ENCODE measurements around the gene PPM1L. TPM values are rescaled to one million over a fixed set of nuclear protein-coding genes. Genes with fewer than 3 reads are reported as not detected.
A peak's percentile ranks its signal among the peaks of the same experiment; 100 is the strongest.

PPM1L gene
- total RNA-seq, 1 experiment from 2014 or later = 13.2 TPM

GRCh38 chr3:161108840-161109239 lies 352.8 kb downstream of the PPM1L start:
- ChIA-PET RAD21 (ENCODE audit: low non-redundant PET in 1 of 2, low total read pairs in 2 of 2, uncharacterized antibody in 2 of 2, unreplicated experiment in 2 of 2) (no interaction called here), POLR2A (no interaction called here), CTCF (no interaction called here)
- TF ChIP-seq RAD21 (IDR thresholded peaks at IDR 0.05; ENCODE audit: low read depth) (no peak), JUND (IDR thresholded peaks at IDR 0.05) (peak; percentile 25; the same call in 1 of the 2 replicates)
- no peaks in the 10 kb centered on the region for H3K27me3 ChIP-seq (ENCODE audit: insufficient read depth, low read length)
- no TSS peak for BruUV-seq (replicated peaks)
- no peak overlapping the region for H3K27ac ChIP-seq (ENCODE audit: low read depth, low read length)
- peak; percentile 43 for ATAC-seq
- peak; percentile 22 for DNase-seq (ENCODE audit: low read depth, low spot score)
- no peaks in the 10 kb centered on the region for H3K9me3 ChIP-seq (ENCODE audit: control insufficient read depth in 1 of 2, insufficient read depth in 1 of 2, low read depth in 1 of 2, low read length in 2 of 2)
- no peak overlapping the region for H3K4me3 ChIP-seq (replicated peaks in 1 of 2; ENCODE audit: low read depth in 1 of 2, low read length in 2 of 2)
- no peaks in the 10 kb centered on the region for H4K20me1 ChIP-seq (ENCODE audit: insufficient read depth)
- H3K9ac ChIP-seq (ENCODE audit: low read length) = no peak overlapping the region
- H3K4me2 ChIP-seq (ENCODE audit: low read length) = peak overlapping the region; percentile 32
- H2AFZ ChIP-seq (ENCODE audit: low read depth, low read length, poor library complexity, severe bottlenecking) = no peak overlapping the region
- intact Hi-C loops (cut with micrococcal nuclease) = no loop called here
- H3K79me2 ChIP-seq (ENCODE audit: insufficient read depth, low read length) = no peaks in the 10 kb centered on the region
- H3K36me3 ChIP-seq (ENCODE audit: control insufficient read depth in 1 of 2, insufficient read depth in 2 of 2, low read length in 2 of 2) = no peaks in the 10 kb centered on the region
- peaks cover 3 to 19% of the 10 kb centered on the region in 2 experiments; a peak in 3 of 4 replicates for H3K4me1 ChIP-seq (ENCODE audit: control insufficient read depth in 1 of 2, insufficient read depth in 2 of 2, low read length in 2 of 2)
- no peaks in the 10 kb centered on the region for H3K9me2 ChIP-seq (ENCODE audit: insufficient read depth)

DNA sequence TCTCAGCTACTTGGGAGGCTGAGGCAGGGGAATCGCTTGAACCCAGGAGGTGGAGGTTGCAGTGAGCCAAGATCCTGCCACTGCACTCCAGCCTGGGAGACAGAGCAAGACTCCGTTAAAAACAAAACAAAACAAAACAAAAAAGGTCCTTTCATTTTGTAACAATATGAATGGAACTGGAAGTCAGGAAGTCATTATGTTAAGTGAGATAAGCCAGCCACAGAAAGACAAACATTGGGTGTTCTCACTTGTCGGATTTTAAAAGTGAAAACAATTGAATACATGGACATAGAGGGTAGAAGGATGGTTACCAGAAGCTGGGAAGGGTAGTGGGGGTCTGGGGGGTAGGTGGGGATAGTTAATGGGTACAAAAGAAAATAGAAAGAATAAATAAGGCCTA lies 361.6 kb downstream of the PPM1L start:
- ATAC-seq = no peak

More for the DNA sequence above, 361.6 kb downstream of the PPM1L start:
- Histone ChIP-seq H2AFZ (ENCODE audit: low read depth, low read length, poor library complexity, severe bottlenecking) (no peak overlapping the region), H3K4me3 (replicated peaks in 1 of 2; ENCODE audit: low read depth in 1 of 2, low read length in 2 of 2) (no peak overlapping the region), H3K9ac (ENCODE audit: low read length) (no peak overlapping the region), H3K79me2 (ENCODE audit: insufficient read depth, low read length) (no peaks in the 10 kb centered on the region), H3K4me1 (ENCODE audit: control insufficient read depth in 1 of 2, insufficient read depth in 2 of 2, low read length in 2 of 2) (no peaks in the 10 kb centered on the region), H3K4me2 (ENCODE audit: low read length) (no peak overlapping the region), H3K27me3 (ENCODE audit: insufficient read depth, low read length) (no peaks in the 10 kb centered on the region), H3K9me2 (ENCODE audit: insufficient read depth) (no peaks in the 10 kb centered on the region), H3K9me3 (ENCODE audit: control insufficient read depth in 1 of 2, insufficient read depth in 1 of 2, low read depth in 1 of 2, low read length in 2 of 2) (peaks cover 0 to 3% of the 10 kb centered on the region in 2 experiments; a peak in 2 of 4 replicates), H3K27ac (ENCODE audit: low read depth, low read length) (no peak overlapping the region), H4K20me1 (ENCODE audit: insufficient read depth) (no peaks in the 10 kb centered on the region), H3K36me3 (ENCODE audit: control insufficient read depth in 1 of 2, insufficient read depth in 2 of 2, low read length in 2 of 2) (no peaks in the 10 kb centered on the region)
- no TSS peak for BruUV-seq (replicated peaks)
- no peak for DNase-seq (ENCODE audit: low read depth, low spot score)
- POLR2A ChIA-PET = no interaction called here
- TF ChIP-seq FOSL1 (IDR thresholded peaks at IDR 0.05; ENCODE audit: low read depth) = no peak
- no peak for TF ChIP-seq MAX (IDR thresholded peaks at IDR 0.05)
- TF ChIP-seq SP1 (IDR thresholded peaks at IDR 0.05; ENCODE audit: low read depth) = no peak
- TF ChIP-seq EZH2phosphoT487 (IDR thresholded peaks at IDR 0.05; ENCODE audit: borderline replicate concordance) = no peak
- TF ChIP-seq CBX3 (IDR thresholded peaks at IDR 0.05; ENCODE audit: low read depth) = no peak
- TF ChIP-seq, protein P1, sequence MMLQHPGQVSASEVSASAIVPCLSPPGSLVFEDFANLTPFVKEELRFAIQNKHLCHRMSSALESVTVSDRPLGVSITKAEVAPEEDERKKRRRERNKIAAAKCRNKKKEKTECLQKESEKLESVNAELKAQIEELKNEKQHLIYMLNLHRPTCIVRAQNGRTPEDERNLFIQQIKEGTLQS (IDR thresholded peaks at IDR 0.05) = no peak
- TF ChIP-seq POLR2A (IDR thresholded peaks at IDR 0.05; ENCODE audit: borderline replicate concordance, extremely low read depth, insufficient read depth, insufficient read length) = no peak
- TF ChIP-seq YY1 (IDR thresholded peaks at IDR 0.05; ENCODE audit: extremely low read depth, insufficient replicate concordance, low read depth, low read length) = no peak
- no peak for TF ChIP-seq POLR2AphosphoS5 (IDR thresholded peaks at IDR 0.05; ENCODE audit: low read depth, low read length)
- TF ChIP-seq ELF1 (IDR thresholded peaks at IDR 0.05; ENCODE audit: borderline replicate concordance, low read depth) = no peak
- TF ChIP-seq EGR1 (IDR thresholded peaks at IDR 0.05; ENCODE audit: low read depth) = no peak
- TF ChIP-seq SRF (IDR thresholded peaks at IDR 0.05; ENCODE audit: low read depth) = no peak
- CTCF ChIA-PET = no interaction called here
- intact Hi-C loops (cut with micrococcal nuclease) = no loop called here
- RAD21 ChIA-PET (ENCODE audit: low non-redundant PET in 1 of 2, low total read pairs in 2 of 2, uncharacterized antibody in 2 of 2, unreplicated experiment in 2 of 2) = no interaction called here

Data from HCT116 (cell line).